Activated T-helper 17 cell treated with anti-CD3 and anti-CD28 coated beads, Interleukin-2, amount 50 U/mL, for 72 hours (primary cell): Measurements from ENCODE around the gene CTDSPL. TPM values are rescaled to one million over a fixed set of nuclear protein-coding genes. Genes with fewer than 3 reads are reported as not detected.

Experiments used
- ATAC-seq: fragments of 150-1000 bp; cut with Tn5 transposase; replicated peaks from 2 replicates; pipeline ENCODE4 v1.10.0; 2021; ENCODE audit warnings: mild to moderate bottlenecking, moderate library complexity
- H3K27ac Mint-ChIP-seq: one replicate; pipeline ENCODE4 v1.8.0; 2022; ENCODE audit warnings: mixed read lengths
- H3K27me3 Mint-ChIP-seq: one replicate; pipeline ENCODE4 v1.8.0; 2022; ENCODE audit warnings: mixed read lengths
- H3K36me3 Mint-ChIP-seq: one replicate; pipeline ENCODE4 v1.8.0; 2022; ENCODE audit warnings: low read depth, mild to moderate bottlenecking, mixed read lengths
- H3K4me1 Mint-ChIP-seq: one replicate; pipeline ENCODE4 v1.8.0; 2022; ENCODE audit warnings: mixed read lengths
- H3K4me3 Mint-ChIP-seq: one replicate; pipeline ENCODE4 v1.8.0; 2022; ENCODE audit warnings: mild to moderate bottlenecking, mixed read lengths
- H3K9me3 Mint-ChIP-seq: one replicate; pipeline ENCODE4 v1.8.0; 2022; ENCODE audit warnings: mixed read lengths
- total RNA-seq, 2 donors: library from RNA; stranded (reverse); gene quantifications; one replicate each; pipeline ENCODE4 v1.2.3, GENCODE V29; 2022

CTDSPL gene
- total RNA-seq, 2 donors from 2014 or later = 1.5 to 2.3 TPM

- no peaks in the 10 kb centered on the region for H3K36me3 Mint-ChIP-seq
- peaks cover 7% of the 10 kb centered on the region for H3K9me3 Mint-ChIP-seq
- no peaks in the 10 kb centered on the region for H3K27me3 Mint-ChIP-seq
- H3K4me3 Mint-ChIP-seq = no peak overlapping the region
- ATAC-seq = no peak
- H3K27ac Mint-ChIP-seq = no peak overlapping the region
- no peaks in the 10 kb centered on the region for H3K4me1 Mint-ChIP-seq
Measured at GRCh38 chr3:37924453-37924852, 62.8 kb downstream of the CTDSPL start.

GRCh38 chr3:37925157-37925556, 63.5 kb downstream of the CTDSPL start:
- Mint-ChIP-seq H3K9me3 (peaks cover 7% of the 10 kb centered on the region), H3K27me3 (no peaks in the 10 kb centered on the region), H3K36me3 (no peaks in the 10 kb centered on the region), H3K27ac (no peak overlapping the region), H3K4me1 (no peaks in the 10 kb centered on the region), H3K4me3 (no peak overlapping the region)
- no peak for ATAC-seq

- Mint-ChIP-seq H3K27me3 (peaks cover 4% of the 10 kb centered on the region), H3K36me3 (no peaks in the 10 kb centered on the region), H3K9me3 (peaks cover 7% of the 10 kb centered on the region), H3K27ac (no peak overlapping the region), H3K4me1 (peaks cover 4% of the 10 kb centered on the region), H3K4me3 (no peak overlapping the region)
- no peak for ATAC-seq
Measured at GRCh38 chr3:37926611-37927010, 64.9 kb downstream of the CTDSPL start.

GRCh38 chr3:37930495-37930894, 68.8 kb downstream of the CTDSPL start:
- Mint-ChIP-seq H3K4me1 (peaks cover 4% of the 10 kb centered on the region), H3K36me3 (no peaks in the 10 kb centered on the region), H3K27ac (no peak overlapping the region), H3K4me3 (no peak overlapping the region), H3K27me3 (peaks cover 4% of the 10 kb centered on the region), H3K9me3 (peaks cover 7% of the 10 kb centered on the region)
- ATAC-seq = no peak

- Mint-ChIP-seq H3K27me3 (peaks cover 4% of the 10 kb centered on the region), H3K4me3 (no peak overlapping the region), H3K4me1 (peaks cover 4% of the 10 kb centered on the region), H3K36me3 (no peaks in the 10 kb centered on the region), H3K9me3 (peaks cover 7% of the 10 kb centered on the region), H3K27ac (no peak overlapping the region)
- ATAC-seq = no peak
Measured at GRCh38 chr3:37932505-37932904, 70.8 kb downstream of the CTDSPL start.

GRCh38 chr3:37934631-37935289, 73.1 kb downstream of the CTDSPL start:
- peaks cover 4% of the 10 kb centered on the region for H3K27me3 Mint-ChIP-seq
- no peaks in the 10 kb centered on the region for H3K9me3 Mint-ChIP-seq
- ATAC-seq = no peak
- peaks cover 4% of the 10 kb centered on the region for H3K4me1 Mint-ChIP-seq
- H3K36me3 Mint-ChIP-seq = no peaks in the 10 kb centered on the region
- no peak overlapping the region for H3K27ac Mint-ChIP-seq
- no peak overlapping the region for H3K4me3 Mint-ChIP-seq

- H3K36me3 Mint-ChIP-seq = no peaks in the 10 kb centered on the region
- no peak overlapping the region for H3K27ac Mint-ChIP-seq
- H3K27me3 Mint-ChIP-seq = peaks cover 4% of the 10 kb centered on the region
- peaks cover 4% of the 10 kb centered on the region for H3K4me1 Mint-ChIP-seq
- no peaks in the 10 kb centered on the region for H3K9me3 Mint-ChIP-seq
- H3K4me3 Mint-ChIP-seq = no peak overlapping the region
- no peak for ATAC-seq
Measured at GRCh38 chr3:37935290-37935668, 73.6 kb downstream of the CTDSPL start.

- Mint-ChIP-seq H3K9me3 (no peaks in the 10 kb centered on the region), H3K36me3 (no peaks in the 10 kb centered on the region), H3K27ac (no peak overlapping the region), H3K4me3 (no peak overlapping the region), H3K27me3 (peaks cover 4% of the 10 kb centered on the region), H3K4me1 (peaks cover 4% of the 10 kb centered on the region)
- no peak for ATAC-seq
Measured at GRCh38 chr3:37935756-37936666, 74.3 kb downstream of the CTDSPL start.

- H3K4me3 Mint-ChIP-seq = no peak overlapping the region
- no peaks in the 10 kb centered on the region for H3K4me1 Mint-ChIP-seq
- no peak overlapping the region for H3K27ac Mint-ChIP-seq
- no peaks in the 10 kb centered on the region for H3K36me3 Mint-ChIP-seq
- H3K9me3 Mint-ChIP-seq = no peaks in the 10 kb centered on the region
- no peaks in the 10 kb centered on the region for H3K27me3 Mint-ChIP-seq
- no peak for ATAC-seq
Measured at GRCh38 chr3:37937156-37937555, 75.5 kb downstream of the CTDSPL start.

GRCh38 chr3:37938011-37938410, 76.3 kb downstream of the CTDSPL start:
- H3K4me1 Mint-ChIP-seq = no peaks in the 10 kb centered on the region
- H3K4me3 Mint-ChIP-seq = no peak overlapping the region
- no peaks in the 10 kb centered on the region for H3K9me3 Mint-ChIP-seq
- H3K27ac Mint-ChIP-seq = peak overlapping the region; percentile 17
- no peaks in the 10 kb centered on the region for H3K36me3 Mint-ChIP-seq
- ATAC-seq = no peak
- no peaks in the 10 kb centered on the region for H3K27me3 Mint-ChIP-seq

- H3K4me1 Mint-ChIP-seq = peaks cover 4% of the 10 kb centered on the region
- no peaks in the 10 kb centered on the region for H3K36me3 Mint-ChIP-seq
- H3K27me3 Mint-ChIP-seq = no peaks in the 10 kb centered on the region
- no peaks in the 10 kb centered on the region for H3K9me3 Mint-ChIP-seq
- H3K4me3 Mint-ChIP-seq = no peak overlapping the region
- no peak overlapping the region for H3K27ac Mint-ChIP-seq
- no peak for ATAC-seq
Measured at GRCh38 chr3:37940242-37940908, 78.7 kb downstream of the CTDSPL start.

- no peak overlapping the region for H3K4me3 Mint-ChIP-seq
- no peaks in the 10 kb centered on the region for H3K9me3 Mint-ChIP-seq
- H3K4me1 Mint-ChIP-seq = peaks cover 4% of the 10 kb centered on the region
- H3K27ac Mint-ChIP-seq = no peak overlapping the region
- H3K27me3 Mint-ChIP-seq = no peaks in the 10 kb centered on the region
- ATAC-seq = no peak
- H3K36me3 Mint-ChIP-seq = no peaks in the 10 kb centered on the region
Measured at GRCh38 chr3:37941608-37942508, 80.2 kb downstream of the CTDSPL start.

GRCh38 chr3:37942646-37943045, 81.0 kb downstream of the CTDSPL start:
- H3K4me3 Mint-ChIP-seq = no peak overlapping the region
- no peaks in the 10 kb centered on the region for H3K9me3 Mint-ChIP-seq
- H3K36me3 Mint-ChIP-seq = no peaks in the 10 kb centered on the region
- H3K4me1 Mint-ChIP-seq = peaks cover 4% of the 10 kb centered on the region
- no peak overlapping the region for H3K27ac Mint-ChIP-seq
- no peaks in the 10 kb centered on the region for H3K27me3 Mint-ChIP-seq
- no peak for ATAC-seq

- no peaks in the 10 kb centered on the region for H3K27me3 Mint-ChIP-seq
- peaks cover 4% of the 10 kb centered on the region for H3K4me1 Mint-ChIP-seq
- H3K36me3 Mint-ChIP-seq = no peaks in the 10 kb centered on the region
- H3K4me3 Mint-ChIP-seq = no peak overlapping the region
- ATAC-seq = no peak
- no peak overlapping the region for H3K27ac Mint-ChIP-seq
- H3K9me3 Mint-ChIP-seq = no peaks in the 10 kb centered on the region
Measured at GRCh38 chr3:37943126-37943525, 81.4 kb downstream of the CTDSPL start.
